Peyer's patch (tissue), 4 donors: ENCODE data around the gene MPPED2.

ENCODE experiments used
- POLR2A ChIP-seq, 2 donors: fragments of 450-650 bp; IDR thresholded peaks; one replicate each; pipeline ENCODE4 v1.5.1; 2017; ENCODE audit warnings: antibody characterized with exemption in 2 of 2, mild to moderate bottlenecking in 2 of 2, moderate library complexity in 2 of 2
- TF ChIP-seq, protein P1 (sequence below), 6 experiments: fragments of 450-650 bp in 4 of 6; fragments of 200-600 bp in 2 of 6; sonication (generic) in 1 of 6; IDR thresholded peaks; one replicate each; pipeline ENCODE4 v1.5.1; 2017 to 2019; ENCODE audit warnings: antibody characterized with exemption in 6 of 6, mild to moderate bottlenecking in 3 of 6, moderate library complexity in 1 of 6

GRCh38 chr11:30538251-30538650 is 47.9 kb downstream of the MPPED2 start:
- TF ChIP-seq, protein P1, sequence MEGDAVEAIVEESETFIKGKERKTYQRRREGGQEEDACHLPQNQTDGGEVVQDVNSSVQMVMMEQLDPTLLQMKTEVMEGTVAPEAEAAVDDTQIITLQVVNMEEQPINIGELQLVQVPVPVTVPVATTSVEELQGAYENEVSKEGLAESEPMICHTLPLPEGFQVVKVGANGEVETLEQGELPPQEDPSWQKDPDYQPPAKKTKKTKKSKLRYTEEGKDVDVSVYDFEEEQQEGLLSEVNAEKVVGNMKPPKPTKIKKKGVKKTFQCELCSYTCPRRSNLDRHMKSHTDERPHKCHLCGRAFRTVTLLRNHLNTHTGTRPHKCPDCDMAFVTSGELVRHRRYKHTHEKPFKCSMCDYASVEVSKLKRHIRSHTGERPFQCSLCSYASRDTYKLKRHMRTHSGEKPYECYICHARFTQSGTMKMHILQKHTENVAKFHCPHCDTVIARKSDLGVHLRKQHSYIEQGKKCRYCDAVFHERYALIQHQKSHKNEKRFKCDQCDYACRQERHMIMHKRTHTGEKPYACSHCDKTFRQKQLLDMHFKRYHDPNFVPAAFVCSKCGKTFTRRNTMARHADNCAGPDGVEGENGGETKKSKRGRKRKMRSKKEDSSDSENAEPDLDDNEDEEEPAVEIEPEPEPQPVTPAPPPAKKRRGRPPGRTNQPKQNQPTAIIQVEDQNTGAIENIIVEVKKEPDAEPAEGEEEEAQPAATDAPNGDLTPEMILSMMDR (IDR thresholded peaks at IDR 0.05) = no peak
- TF ChIP-seq POLR2A (IDR thresholded peaks at IDR 0.05) = no peak
